AG04449 (cell line): ENCODE data around the gene HNMT.
"Not testable (repeated sequence)": the region's sequence is repeated elsewhere in the genome, so short reads cannot be mapped to it uniquely, and the experiment has no call there.

Experiments used
- CTCF ChIA-PET: fragments of 350-600 bp; formaldehyde crosslinking; extraction: SDS; loops from one replicate; lab custom pipeline; 2021; ENCODE audit warnings: antibody characterized with exemption; lab: Yijun Ruan, JAX
- POLR2A ChIA-PET: fragments of 400-600, 350-600 bp; formaldehyde crosslinking; extraction: SDS; loops from one replicate; lab custom pipeline; 2020; ENCODE audit warnings: antibody characterized with exemption, inconsistent platforms; lab: Yijun Ruan, JAX
- DNase-seq: peaks from one replicate; pipeline ENCODE4 v3.0.0-alpha.2; 2010; ENCODE audit warnings: low read depth, low spot score
- H3K4me3 ChIP-seq: 2 replicates; pipeline ENCODE4 v1.5.1; 2011; ENCODE audit warnings: low read depth, mild to moderate bottlenecking, control low read depth, low read length
- CTCF ChIP-seq: IDR thresholded peaks from one replicate; pipeline ENCODE4 v1.5.1; 2011; ENCODE audit warnings: mild to moderate bottlenecking, moderate library complexity, low read length, control low read depth, inconsistent platforms; ENCODE audit not compliant: insufficient read depth; ENCODE audit errors: missing control alignments

HNMT gene

DNA sequence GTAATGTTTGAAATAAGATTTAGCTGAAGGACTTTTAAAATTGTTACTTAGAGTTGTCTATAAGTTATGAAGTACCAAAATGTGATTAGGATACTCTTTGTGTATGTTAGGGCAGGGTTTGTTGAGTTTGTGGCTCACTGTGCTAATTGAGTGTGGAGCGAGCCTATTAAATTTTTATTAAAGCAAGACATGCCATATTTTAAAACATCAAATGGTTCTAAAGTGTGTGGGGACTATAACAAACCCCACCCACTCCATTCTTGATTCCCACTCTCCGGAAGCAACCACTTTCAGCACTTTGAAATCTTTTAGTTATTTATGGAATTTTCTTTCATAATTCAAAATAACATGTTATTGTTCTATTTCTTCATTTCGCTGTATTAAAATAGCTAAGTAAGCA, 1.8 kb downstream of the HNMT start:
- CTCF ChIA-PET: no interaction called here
- H3K4me3 ChIP-seq: no peak overlapping the region
- POLR2A ChIA-PET: no interaction called here
- TF ChIP-seq CTCF: no peak
- DNase-seq: no peak

DNA sequence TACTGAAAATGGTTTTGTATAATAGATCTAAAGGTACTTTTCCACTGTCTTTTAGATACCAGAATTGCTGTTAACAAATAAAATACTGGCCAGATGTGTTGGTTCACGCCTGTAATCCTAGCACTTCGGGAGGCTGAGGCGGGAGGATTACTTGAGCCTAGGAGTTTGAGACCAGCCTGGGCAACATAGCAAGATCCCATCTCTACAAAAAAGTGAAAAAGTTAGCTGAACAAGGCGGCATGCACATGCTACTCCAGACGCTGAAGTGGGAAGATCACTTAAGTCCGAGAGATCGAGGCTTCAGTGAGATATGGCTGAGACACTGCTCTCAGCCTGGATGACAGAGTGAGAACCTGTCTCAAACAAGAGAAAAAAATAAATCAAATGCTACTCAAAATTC, 2.8 kb downstream of the HNMT start:
- TF ChIP-seq CTCF: no peak
- ChIA-PET CTCF (no interaction called here), POLR2A (no interaction called here)
- DNase-seq: no peak
- no peak overlapping the region for H3K4me3 ChIP-seq

DNA sequence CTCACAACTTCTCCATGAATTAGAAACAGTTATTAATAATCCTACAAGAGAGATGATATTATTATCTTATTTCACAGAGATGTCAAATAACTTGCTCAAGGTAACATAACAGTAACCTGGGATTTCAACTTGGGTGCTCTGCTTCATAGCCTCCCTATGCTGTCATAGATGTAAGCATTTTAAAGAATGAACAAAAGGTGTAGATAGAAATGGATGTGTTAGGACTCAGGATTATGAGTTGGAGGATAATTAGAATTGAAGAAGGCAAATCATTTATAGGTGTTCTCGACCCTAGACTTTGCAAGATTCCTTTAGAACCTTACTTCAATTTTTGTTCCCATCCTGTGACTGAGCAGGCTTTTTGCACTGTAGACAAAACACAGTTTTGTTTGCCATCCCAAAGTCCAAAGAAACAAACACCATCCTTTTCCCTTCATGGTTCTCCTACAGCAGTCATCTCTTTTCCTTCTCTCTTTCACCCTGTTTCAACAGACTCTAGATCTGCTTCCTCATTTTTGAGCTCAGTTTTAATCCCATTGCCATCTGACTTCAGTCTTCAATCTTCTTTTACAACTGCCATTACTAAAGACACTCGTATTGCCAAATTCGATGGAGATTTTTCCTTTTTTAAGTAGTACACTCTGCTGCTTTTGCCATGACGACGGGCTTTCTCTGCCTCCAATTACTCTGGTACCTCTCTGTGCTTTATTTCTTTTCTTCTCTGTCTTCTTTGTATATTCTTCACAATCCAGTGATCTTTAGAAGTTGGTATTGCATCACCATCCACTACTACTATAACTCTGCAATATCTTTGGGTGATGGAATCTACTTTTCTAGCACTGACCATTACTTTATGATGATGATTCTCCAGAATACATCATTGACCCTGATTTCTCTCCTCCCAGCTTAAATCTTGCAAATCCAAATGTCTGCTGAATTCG, 4.5 kb downstream of the HNMT start:
- ChIA-PET POLR2A (interaction anchor here (0.9 kb wide), 1 partner anchor 12 kb away, joined by 4 read pairs; no protein-coding TSS in a partner anchor), CTCF (no interaction called here)
- H3K4me3 ChIP-seq: no peak overlapping the region
- DNase-seq: no peak
- no peak for TF ChIP-seq CTCF

- ChIA-PET CTCF (no interaction called here), POLR2A (interaction anchor here (0.9 kb wide), 1 partner anchor 13 kb away, joined by 4 read pairs; no protein-coding TSS in a partner anchor)
- no peak overlapping the region for H3K4me3 ChIP-seq
- no peak for DNase-seq
- no peak for TF ChIP-seq CTCF
These were observed 5.1 kb downstream of the HNMT start for GRCh38 chr2:137969418-137969765.

- CTCF ChIA-PET: no interaction called here
- POLR2A ChIA-PET: no interaction called here
- no peak overlapping the region for H3K4me3 ChIP-seq
- no peak for TF ChIP-seq CTCF
- DNase-seq: no peak
These were observed 5.6 kb downstream of the HNMT start for GRCh38 chr2:137969876-137970275.

DNA sequence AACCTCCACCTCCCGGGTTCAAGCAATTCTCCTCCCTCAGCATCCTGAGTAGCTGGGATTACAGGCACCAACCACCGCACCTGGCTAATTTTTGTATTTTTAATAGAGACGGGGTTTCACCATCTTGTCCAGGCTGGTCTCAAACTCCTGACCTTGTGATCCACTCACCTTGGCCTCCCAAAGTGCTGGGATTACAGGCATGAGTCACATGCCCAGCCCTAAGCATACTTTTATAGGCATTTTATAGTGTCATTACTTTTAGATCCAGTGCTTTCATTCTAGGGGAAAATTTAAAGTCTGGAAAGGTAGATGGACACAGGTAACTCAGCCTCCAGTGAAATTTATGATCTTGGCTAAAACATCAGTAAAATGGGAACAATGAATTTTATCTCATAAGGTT, 7.0 kb downstream of the HNMT start:
- H3K4me3 ChIP-seq, POLR2A ChIA-PET, CTCF ChIA-PET, DNase-seq: not testable (repeated sequence)
